ENCODE data around the gene C10orf71.

DNA sequence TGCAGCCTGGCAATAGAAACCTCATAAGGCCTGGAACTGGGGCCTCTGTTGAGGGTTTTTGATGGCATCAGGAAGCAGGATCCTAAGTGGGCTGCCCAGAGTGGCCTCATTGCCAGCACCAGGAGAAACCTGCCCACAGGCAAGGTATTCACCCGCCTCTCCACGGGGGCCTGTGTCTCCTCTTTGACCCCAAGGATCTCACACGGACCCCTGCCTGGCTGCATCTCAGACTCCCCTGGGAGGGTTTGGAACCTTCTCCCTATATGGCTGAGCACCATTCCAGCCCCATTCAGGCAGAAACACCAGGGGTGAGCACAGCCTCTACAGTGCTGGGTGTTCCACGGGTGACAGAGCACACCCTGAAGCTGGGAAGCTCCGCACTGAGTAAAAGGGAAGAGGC, 14.6 kb upstream of the C10orf71 start:
- TF ChIP-seq ZNF274 (IDR thresholded peaks at IDR 0.05; ENCODE audit: low read depth, low read length): no peak
- TF ChIP-seq, protein P1, sequence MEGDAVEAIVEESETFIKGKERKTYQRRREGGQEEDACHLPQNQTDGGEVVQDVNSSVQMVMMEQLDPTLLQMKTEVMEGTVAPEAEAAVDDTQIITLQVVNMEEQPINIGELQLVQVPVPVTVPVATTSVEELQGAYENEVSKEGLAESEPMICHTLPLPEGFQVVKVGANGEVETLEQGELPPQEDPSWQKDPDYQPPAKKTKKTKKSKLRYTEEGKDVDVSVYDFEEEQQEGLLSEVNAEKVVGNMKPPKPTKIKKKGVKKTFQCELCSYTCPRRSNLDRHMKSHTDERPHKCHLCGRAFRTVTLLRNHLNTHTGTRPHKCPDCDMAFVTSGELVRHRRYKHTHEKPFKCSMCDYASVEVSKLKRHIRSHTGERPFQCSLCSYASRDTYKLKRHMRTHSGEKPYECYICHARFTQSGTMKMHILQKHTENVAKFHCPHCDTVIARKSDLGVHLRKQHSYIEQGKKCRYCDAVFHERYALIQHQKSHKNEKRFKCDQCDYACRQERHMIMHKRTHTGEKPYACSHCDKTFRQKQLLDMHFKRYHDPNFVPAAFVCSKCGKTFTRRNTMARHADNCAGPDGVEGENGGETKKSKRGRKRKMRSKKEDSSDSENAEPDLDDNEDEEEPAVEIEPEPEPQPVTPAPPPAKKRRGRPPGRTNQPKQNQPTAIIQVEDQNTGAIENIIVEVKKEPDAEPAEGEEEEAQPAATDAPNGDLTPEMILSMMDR (IDR thresholded peaks at IDR 0.05 in 2 of 3, conservative IDR thresholded peaks at IDR 0.05 in 1 of 3; ENCODE audit: borderline replicate concordance in 1 of 3, insufficient read depth in 1 of 3, low read depth in 2 of 3, low read length in 2 of 3): no peak

Data from HCT116 (cell line).